ENCODE data around the gene PPP2R2B. TPM values are rescaled to one million over a fixed set of nuclear protein-coding genes. Genes with fewer than 3 reads are reported as not detected.

PPP2R2B gene
- 0.43 TPM for total RNA-seq
- long read RNA-seq: 0 reads

DNA sequence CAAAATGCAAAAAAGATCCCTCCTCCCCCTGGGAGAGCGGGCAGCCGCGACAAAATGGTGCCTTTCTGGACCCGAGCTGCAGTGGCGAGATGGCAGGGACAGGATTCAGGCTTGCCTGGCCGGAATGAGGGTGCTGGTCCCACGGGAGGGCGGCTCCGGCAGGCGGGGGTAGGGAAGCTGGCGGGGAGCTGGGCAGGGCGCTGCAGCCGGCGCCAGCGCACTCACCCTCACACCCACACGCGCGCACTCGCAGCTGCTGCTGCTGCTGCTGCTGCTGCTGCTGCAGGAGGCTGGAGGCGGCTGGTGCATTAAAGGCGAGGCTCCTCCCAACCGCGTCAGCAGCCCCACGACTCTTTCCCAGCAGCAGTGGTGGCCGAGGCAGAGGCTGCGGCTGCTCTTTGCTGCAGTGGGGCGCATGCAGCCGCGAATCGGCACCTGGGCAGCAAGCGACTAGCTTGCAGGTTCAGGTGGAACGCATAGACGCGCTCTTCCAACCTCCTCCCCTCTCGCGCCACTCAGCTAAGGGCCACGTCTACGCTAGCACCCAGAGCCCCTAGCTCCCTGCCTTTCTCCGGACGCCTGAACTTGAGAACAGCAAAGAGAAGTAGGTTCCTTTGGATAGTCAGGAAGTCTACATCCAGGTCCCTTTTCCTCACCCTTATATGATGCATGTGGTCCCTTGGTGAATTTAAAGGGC is at the start of gene PPP2R2B:
PPP2R2B (minus strand) TSS at position 282 of the 697 bp plus-strand sequence.
- ATAC-seq (no peak), DNase-seq (ENCODE audit: missing footprints) (peak; percentile 65)
- intact Hi-C loops (cut with DNase I): no loop called here

DNA sequence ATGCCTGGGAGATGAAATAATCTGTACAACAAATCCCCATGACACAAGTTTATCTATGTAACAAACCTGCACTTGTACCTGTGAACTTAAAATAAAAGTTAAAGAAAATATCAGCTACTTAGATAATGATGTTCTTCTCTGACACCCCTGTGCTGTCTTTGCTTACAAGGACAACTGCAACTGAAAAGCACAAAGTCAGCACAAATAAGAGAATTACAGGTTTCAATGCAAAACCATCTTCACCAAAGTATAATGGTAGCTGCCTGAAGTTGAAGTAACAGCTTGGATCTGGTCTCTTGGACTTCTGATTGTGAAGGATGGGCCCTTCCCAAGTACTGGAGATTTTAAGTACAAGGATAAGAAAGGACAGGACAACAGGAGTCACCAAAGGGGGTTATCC is 45.6 kb upstream of the PPP2R2B start:
- intact Hi-C loops (cut with DNase I): no loop called here
- ATAC-seq: no peak
- no peak for DNase-seq (ENCODE audit: missing footprints)

- DNase-seq (ENCODE audit: missing footprints): no peak
- intact Hi-C loops (cut with DNase I): no loop called here
- ATAC-seq: no peak
Measured at GRCh38 chr5:146921225-146921624, 42.7 kb upstream of the PPP2R2B start.

DNA sequence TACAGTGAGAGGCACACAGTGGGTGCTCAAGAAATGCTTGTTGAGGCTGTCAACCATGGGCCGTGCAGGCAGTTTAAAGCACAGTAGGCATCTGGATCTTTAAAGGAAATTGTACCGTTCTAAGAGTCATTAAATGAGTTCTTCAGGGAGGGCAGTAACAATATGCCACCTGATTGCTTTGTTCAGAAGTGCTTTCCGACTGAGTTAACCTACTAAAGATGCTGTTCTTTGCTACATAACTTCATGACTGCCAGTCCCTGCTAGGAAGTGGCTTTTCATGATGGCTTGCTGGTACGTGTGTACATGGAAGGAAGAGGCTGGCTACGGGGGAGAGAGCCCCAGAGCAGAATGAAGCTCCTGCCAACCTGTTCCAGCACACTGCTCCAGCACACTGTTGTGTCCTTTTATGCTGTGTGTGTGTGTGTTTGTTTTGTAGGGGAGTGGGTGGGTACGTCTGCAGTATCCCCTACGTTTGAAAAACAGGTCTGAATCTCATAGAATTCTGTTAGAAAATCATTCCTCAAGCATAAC is 41.9 kb upstream of the PPP2R2B start:
- intact Hi-C loops (cut with DNase I): no loop called here
- ATAC-seq (no peak), DNase-seq (ENCODE audit: missing footprints) (no peak)

DNA sequence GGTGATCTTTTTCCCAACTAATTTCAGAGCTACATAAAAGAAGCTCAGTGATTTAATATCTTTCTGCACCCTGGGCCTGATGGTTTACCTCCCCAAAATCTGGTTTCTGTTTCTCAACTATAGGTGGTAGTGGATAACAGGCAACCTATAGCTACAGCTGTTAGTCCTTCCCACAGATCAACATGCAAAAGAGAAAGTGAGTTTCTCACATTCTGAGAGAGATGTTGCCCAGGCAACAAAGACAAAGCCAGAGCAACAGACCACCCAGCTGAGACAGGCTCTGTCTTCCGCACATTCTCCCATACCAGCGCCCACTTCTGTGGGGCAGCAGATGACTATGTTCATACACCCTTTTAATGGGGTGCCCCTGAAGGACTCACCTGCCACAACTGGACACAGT is 40.7 kb upstream of the PPP2R2B start:
- no peak for DNase-seq (ENCODE audit: missing footprints)
- intact Hi-C loops (cut with DNase I): no loop called here
- ATAC-seq: no peak

DNA sequence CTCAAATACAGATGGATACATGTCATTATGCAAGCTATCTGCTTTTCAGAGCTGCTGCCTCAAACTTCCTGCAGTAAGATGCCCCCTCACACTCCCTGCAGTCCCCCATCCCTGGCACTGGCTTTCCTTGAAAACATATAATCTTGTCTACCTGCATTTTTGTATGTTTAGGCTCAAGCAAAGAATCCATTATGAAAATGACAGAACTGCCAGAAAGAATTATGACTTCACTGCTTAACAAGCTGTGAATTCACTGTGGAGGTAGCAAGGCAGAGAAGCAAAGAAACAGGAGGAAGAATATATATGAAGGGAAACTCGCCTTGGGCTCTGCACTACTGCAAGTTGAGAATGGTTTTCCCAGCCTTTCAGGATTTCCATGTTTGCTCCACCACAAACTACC is 39.4 kb upstream of the PPP2R2B start:
- no peak for ATAC-seq
- no peak for DNase-seq (ENCODE audit: missing footprints)
- intact Hi-C loops (cut with DNase I): no loop called here

DNA sequence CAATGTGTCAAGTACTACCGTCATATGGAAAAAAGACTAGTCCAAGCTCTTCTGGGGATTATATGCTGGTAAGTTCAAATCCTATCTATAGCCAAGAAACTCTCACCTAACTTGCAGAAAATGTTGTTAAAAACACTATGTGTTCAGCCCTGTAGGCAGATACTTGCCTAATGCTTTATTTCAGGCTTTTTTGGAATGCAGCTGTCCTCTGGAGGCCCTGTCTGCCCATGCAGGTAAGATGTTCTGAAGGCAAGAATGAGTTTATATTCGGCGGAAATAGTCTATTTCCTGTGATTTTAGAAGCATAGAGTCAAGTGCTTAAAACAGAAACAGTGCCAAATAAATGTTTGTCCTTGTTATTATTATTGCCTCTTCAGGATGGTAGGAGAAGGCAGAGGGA is 34.3 kb upstream of the PPP2R2B start:
- intact Hi-C loops (cut with DNase I): no loop called here
- DNase-seq (ENCODE audit: missing footprints) (no peak), ATAC-seq (no peak)

- DNase-seq (ENCODE audit: missing footprints): no peak
- intact Hi-C loops (cut with DNase I): no loop called here
- ATAC-seq: no peak
Measured at GRCh38 chr5:146910239-146910638, 31.7 kb upstream of the PPP2R2B start.

DNA sequence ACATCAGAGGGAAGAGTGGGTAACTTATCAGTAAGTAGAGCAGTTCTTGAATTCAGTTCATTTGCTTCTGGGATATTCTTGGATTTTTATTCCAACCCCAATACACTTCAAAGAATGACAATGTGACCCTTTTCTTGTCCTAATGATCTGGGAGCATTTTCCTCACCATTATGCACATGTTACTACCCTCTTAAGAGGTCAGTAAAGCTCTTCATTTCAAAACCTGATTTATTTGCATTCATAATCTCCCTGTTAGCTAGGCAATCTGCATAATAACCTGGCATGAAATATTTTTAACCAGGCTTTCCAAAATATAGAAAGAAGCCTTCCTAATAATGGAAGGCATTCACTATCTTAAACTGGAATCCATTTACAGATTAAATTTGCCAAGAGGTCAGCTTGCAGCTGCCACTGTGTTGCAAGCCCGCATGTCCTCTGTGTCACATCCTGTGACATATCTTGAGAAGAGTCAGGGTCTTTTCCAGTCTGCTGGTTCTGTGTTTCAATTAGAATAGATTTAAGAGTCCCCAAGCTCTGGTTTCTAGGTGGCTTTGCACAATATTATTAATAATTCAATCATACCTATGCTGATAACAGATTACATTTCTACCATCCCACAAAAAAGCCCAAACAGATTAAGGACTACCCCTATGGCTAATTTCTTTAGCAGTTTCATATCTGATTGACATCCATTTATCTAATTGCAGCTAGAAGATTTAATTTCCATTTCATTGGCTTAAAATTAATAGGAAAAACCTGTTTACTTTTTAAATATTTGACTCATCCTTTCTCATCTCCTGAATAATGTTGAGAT is 30.9 kb upstream of the PPP2R2B start:
- DNase-seq (ENCODE audit: missing footprints) (no peak), ATAC-seq (no peak)
- intact Hi-C loops (cut with DNase I): no loop called here

DNA sequence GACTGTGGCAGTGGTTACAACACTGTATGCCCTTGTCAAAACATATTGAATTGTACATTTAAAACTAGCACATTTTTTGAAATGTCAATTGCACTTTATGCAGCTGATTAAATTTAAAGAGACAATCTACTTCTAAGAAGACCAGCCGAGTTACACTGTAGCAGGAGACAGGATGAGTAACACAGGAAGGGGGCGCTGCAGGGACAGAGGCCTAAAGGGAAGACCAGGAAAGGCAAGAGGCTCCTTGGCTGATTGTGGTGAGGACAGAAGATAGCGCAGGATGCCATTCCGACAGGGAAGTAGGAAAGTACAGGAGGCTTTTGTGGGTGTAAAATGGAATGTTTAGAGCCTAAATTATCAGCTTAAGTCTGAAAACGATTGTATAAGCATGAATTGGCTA is 28.2 kb upstream of the PPP2R2B start:
- no peak for ATAC-seq
- no peak for DNase-seq (ENCODE audit: missing footprints)
- intact Hi-C loops (cut with DNase I): no loop called here

- ATAC-seq: no peak
Measured at GRCh38 chr5:146904890-146905289, 26.3 kb upstream of the PPP2R2B start.

GRCh38 chr5:146903789-146904188 is 25.2 kb upstream of the PPP2R2B start:
- DNase-seq (ENCODE audit: missing footprints): no peak
- intact Hi-C loops (cut with DNase I): no loop called here
- no peak for ATAC-seq

More at GRCh38 chr5:146904890-146905289, 26.3 kb upstream of the PPP2R2B start:
- intact Hi-C loops (cut with DNase I): no loop called here
- no peak for DNase-seq (ENCODE audit: missing footprints)

GRCh38 chr5:146902471-146902870 is 23.9 kb upstream of the PPP2R2B start:
- no peak for DNase-seq (ENCODE audit: missing footprints)
- ATAC-seq: no peak
- intact Hi-C loops (cut with DNase I): no loop called here

DNA sequence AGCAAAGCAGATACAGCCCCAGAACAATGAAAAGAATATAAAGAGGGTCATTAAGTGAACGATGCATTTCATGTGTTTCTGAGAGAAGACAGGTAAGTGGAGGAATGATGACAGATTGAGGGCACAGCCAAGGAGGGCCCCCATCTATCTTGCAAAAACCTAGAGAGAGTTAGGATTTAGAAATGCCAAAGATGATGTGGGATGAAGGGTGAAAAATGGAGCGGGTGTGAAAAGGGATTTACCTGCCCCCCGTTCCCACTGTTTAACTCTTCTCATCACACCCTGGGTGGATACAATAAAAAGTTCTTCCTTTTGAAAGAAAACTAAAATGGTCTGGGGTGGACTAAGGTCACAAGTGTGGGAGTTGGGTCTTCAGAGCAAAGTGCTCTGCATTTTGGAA is 18.5 kb upstream of the PPP2R2B start:
- no peak for ATAC-seq
- intact Hi-C loops (cut with DNase I): no loop called here

DNA sequence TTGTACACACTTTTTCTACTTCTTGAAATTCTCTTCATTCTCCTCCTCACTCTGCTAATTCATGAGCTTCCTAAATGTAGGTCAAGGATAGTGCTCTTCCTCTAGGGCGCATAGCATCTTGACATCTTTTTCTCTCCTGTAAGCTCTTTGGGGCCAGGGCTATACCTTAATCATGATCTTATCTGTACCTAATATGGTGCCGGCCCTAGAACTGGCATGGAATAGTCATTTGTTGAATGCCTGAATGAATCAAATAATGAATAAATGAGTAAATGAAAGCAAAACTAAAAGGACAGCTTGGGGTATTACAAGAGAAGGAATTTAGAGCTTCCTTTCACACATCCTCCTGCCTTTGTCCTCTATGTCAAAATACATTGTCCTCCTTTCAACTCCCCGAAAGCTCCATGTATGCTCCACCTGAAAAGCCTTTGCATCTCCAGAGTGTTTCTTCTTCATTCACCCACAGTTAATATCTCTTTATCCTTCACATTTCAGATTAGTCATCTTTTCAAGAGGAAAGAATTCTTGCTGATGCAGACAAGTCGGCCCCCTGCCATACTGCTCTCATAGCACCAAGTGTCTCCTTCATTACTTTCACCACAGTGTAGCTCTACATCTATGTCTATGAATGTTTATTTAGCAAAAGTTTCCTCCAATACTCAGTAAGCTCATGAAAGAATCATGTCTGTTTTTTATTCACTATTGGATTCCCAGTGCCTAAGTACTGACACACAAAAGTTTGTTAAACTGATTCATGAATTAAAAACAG is 16.4 kb upstream of the PPP2R2B start:
- intact Hi-C loops (cut with DNase I): no loop called here
- ATAC-seq (no peak), DNase-seq (ENCODE audit: missing footprints) (no peak)

More for the DNA sequence above, 18.5 kb upstream of the PPP2R2B start:
- no peak for DNase-seq (ENCODE audit: missing footprints)

DNA sequence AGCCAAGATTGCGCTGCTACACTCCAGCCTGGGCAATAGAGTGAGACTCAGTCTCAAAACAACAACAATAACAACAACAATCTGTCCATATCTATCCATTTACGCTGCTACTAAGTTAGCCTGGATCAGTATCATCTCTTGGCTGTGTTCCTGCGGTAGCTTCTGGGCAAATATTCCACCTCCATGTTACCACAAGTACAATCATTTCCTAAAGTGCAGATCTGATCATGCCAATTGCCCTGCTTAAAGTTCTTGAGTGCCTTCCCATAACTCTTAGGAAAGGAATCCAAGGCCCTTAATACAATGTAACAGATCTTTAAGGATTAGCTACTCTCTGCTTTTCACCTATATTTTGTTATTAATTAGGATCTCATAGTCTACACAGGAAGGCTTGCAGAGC is 15.4 kb upstream of the PPP2R2B start:
- DNase-seq (ENCODE audit: missing footprints) (no peak), ATAC-seq (no peak)
- intact Hi-C loops (cut with DNase I): no loop called here

- intact Hi-C loops (cut with DNase I): no loop called here
- no peak for ATAC-seq
- DNase-seq (ENCODE audit: missing footprints): no peak
Measured at GRCh38 chr5:146892231-146892630, 13.7 kb upstream of the PPP2R2B start.

GRCh38 chr5:146891511-146891910 is 13.0 kb upstream of the PPP2R2B start:
- no peak for ATAC-seq
- intact Hi-C loops (cut with DNase I): no loop called here
- DNase-seq (ENCODE audit: missing footprints): no peak

GRCh38 chr5:146890731-146891440 is 12.3 kb upstream of the PPP2R2B start:
- intact Hi-C loops (cut with DNase I): no loop called here
- no peak for ATAC-seq
- DNase-seq (ENCODE audit: missing footprints): no peak

All from Right ventricle myocardium inferior (tissue), 1 donor.